Measurements from ENCODE around the gene HS6ST3. TPM values are rescaled to one million over a fixed set of nuclear protein-coding genes. Genes with fewer than 3 reads are reported as not detected.

The HS6ST3 gene
- total and polyA plus RNA-seq, 9 of the 15 experiments (the other 6 are each of a cell fraction or from before 2014, with no cell fraction given) = not detected

- TF ChIP-seq, protein P1, sequence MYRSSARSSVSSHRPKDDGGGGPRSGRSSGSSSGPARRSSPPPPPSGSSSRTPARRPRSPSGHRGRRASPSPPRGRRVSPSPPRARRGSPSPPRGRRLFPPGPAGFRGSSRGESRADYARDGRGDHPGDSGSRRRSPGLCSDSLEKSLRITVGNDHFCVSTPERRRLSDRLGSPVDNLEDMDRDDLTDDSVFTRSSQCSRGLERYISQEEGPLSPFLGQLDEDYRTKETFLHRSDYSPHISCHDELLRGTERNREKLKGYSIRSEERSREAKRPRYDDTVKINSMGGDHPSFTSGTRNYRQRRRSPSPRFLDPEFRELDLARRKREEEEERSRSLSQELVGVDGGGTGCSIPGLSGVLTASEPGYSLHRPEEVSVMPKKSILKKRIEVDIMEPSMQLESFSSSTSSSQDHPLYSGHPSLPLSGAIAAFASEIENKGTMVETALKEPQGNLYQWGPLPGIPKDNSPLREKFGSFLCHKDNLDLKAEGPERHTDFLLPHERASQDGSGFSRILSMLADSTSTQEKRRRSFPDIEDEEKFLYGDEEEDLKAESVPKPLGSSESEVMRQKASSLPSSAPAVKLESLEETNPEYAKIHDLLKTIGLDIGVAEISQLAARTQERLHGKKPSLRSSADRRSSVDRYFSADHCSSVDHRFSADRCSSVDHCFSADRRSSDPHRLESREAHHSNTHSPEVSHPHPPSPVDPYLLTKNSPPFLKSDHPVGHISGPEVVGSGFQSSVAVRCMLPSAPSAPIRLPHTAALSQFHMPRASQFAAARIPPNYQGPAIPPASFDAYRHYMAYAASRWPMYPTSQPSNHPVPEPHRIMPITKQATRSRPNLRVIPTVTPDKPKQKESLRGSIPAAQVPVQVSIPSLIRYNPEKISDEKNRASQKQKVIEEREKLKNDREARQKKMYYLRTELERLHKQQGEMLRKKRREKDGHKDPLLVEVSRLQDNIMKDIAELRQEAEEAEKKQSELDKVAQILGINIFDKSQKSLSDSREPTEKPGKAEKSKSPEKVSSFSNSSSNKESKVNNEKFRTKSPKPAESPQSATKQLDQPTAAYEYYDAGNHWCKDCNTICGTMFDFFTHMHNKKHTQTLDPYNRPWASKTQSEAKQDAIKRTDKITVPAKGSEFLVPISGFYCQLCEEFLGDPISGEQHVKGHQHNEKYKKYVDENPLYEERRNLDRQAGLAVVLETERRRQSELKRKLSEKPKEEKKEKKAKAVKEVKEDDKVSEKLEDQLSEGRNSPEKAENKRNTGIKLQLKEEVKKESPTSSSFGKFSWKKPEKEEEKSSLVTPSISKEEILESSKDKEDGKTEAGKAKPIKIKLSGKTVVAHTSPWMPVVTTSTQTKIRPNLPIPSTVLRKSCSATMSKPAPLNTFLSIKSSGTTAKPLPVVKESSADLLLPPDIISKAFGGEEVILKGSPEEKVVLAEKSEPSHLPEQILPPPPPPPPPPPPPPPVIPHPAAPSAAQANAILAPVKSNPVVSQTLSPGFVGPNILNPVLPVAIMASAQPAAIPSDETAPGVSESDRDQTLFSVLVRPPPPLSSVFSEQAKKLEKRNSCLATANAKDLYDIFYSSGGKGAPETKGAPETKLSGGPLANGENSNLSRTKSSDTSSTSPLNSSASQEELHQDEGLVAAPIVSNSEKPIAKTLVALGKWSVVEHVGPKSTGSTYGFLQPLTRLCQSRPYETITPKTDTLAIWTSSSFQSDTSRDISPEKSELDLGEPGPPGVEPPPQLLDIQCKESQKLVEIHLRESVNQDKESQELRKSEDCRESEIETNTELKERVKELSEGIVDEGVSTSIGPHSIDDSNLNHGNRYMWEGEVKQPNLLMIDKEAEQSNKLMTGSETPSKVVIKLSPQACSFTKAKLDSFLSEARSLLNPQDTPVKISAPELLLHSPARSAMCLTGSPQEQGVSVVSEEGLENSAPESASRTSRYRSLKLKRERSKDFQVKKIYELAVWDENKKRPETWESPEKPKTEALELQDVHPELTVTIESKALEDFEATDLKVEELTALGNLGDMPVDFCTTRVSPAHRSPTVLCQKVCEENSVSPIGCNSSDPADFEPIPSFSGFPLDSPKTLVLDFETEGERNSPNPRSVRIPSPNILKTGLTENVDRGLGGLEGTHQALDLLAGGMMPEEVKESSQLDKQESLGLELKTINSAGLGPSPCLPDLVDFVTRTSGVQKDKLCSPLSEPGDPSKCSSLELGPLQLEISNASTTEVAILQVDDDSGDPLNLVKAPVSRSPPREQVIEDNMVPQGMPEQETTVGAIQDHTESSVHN (IDR thresholded peaks at IDR 0.05; ENCODE audit: borderline replicate concordance in 1 of 2, low read depth in 1 of 2) = no peak
- TF ChIP-seq, protein P2, sequence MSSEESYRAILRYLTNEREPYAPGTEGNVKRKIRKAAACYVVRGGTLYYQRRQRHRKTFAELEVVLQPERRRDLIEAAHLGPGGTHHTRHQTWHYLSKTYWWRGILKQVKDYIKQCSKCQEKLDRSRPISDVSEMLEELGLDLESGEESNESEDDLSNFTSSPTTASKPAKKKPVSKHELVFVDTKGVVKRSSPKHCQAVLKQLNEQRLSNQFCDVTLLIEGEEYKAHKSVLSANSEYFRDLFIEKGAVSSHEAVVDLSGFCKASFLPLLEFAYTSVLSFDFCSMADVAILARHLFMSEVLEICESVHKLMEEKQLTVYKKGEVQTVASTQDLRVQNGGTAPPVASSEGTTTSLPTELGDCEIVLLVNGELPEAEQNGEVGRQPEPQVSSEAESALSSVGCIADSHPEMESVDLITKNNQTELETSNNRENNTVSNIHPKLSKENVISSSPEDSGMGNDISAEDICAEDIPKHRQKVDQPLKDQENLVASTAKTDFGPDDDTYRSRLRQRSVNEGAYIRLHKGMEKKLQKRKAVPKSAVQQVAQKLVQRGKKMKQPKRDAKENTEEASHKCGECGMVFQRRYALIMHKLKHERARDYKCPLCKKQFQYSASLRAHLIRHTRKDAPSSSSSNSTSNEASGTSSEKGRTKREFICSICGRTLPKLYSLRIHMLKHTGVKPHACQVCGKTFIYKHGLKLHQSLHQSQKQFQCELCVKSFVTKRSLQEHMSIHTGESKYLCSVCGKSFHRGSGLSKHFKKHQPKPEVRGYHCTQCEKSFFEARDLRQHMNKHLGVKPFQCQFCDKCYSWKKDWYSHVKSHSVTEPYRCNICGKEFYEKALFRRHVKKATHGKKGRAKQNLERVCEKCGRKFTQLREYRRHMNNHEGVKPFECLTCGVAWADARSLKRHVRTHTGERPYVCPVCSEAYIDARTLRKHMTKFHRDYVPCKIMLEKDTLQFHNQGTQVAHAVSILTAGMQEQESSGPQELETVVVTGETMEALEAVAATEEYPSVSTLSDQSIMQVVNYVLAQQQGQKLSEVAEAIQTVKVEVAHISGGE (CRISPR knock-in tag; IDR thresholded peaks at IDR 0.05) = no peak
- TF ChIP-seq, protein P3, sequence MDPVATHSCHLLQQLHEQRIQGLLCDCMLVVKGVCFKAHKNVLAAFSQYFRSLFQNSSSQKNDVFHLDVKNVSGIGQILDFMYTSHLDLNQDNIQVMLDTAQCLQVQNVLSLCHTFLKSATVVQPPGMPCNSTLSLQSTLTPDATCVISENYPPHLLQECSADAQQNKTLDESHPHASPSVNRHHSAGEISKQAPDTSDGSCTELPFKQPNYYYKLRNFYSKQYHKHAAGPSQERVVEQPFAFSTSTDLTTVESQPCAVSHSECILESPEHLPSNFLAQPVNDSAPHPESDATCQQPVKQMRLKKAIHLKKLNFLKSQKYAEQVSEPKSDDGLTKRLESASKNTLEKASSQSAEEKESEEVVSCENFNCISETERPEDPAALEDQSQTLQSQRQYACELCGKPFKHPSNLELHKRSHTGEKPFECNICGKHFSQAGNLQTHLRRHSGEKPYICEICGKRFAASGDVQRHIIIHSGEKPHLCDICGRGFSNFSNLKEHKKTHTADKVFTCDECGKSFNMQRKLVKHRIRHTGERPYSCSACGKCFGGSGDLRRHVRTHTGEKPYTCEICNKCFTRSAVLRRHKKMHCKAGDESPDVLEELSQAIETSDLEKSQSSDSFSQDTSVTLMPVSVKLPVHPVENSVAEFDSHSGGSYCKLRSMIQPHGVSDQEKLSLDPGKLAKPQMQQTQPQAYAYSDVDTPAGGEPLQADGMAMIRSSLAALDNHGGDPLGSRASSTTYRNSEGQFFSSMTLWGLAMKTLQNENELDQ (CRISPR knock-in tag; IDR thresholded peaks at IDR 0.05; ENCODE audit: borderline replicate concordance) = no peak
- no peak for TF ChIP-seq TAF15 (IDR thresholded peaks at IDR 0.05; ENCODE audit: low read depth, low read length)
- TF ChIP-seq SPI1 (IDR thresholded peaks at IDR 0.05; ENCODE audit: borderline replicate concordance, low read depth, low read length) = no peak
- no peak for TF ChIP-seq MEIS2 (IDR thresholded peaks at IDR 0.05; ENCODE audit: partially characterized antibody)
- no peak for TF ChIP-seq EP400 (IDR thresholded peaks at IDR 0.05)
- no peak for TF ChIP-seq SNIP1 (IDR thresholded peaks at IDR 0.05; ENCODE audit: low read depth)
- TF ChIP-seq ZNF3 (CRISPR knock-in tag; IDR thresholded peaks at IDR 0.05) = no peak
- TF ChIP-seq IRF2 (CRISPR knock-in tag; IDR thresholded peaks at IDR 0.05) = no peak
Measured at GRCh38 chr13:96202315-96202714, 112.4 kb downstream of the HS6ST3 start (continued).
